Endothelial cell of umbilical vein (primary cell): ENCODE data around the gene THG1L. TPM values are rescaled to one million over a fixed set of nuclear protein-coding genes. Genes with fewer than 3 reads are reported as not detected.

Experiments used
- BruUV-seq: library from RNA; stranded (reverse); fragments of 400-500 nt; replicated peaks from 2 replicates; lab custom pipeline; 2021; lab: Mats Ljungman, UMichigan
- CTCF ChIA-PET: fragments of 300-600, 350-600 bp; sonication (Branson Sonifier 250); formaldehyde crosslinking; loops from one replicate; lab custom pipeline; 2021; ENCODE audit warnings: antibody characterized with exemption, inconsistent platforms; lab: Charles Lee
- POLR2A ChIA-PET: fragments of 300-600, 350-600 bp; sonication (Branson Sonifier 250); formaldehyde crosslinking; loops from one replicate; lab custom pipeline; 2021; ENCODE audit warnings: antibody characterized with exemption, inconsistent platforms; lab: Charles Lee
- DNase-seq: peaks from one replicate; pipeline ENCODE4 v3.0.0-alpha.2; 2011; ENCODE audit warnings: low read depth, low spot score
- FAIRE-seq: peaks from 2 replicates; lab custom pipeline; 2011; peaks lifted over from hg19 to GRCh38; lab: Jason Lieb, UNC
- H2AFZ ChIP-seq: 2 replicates; pipeline ENCODE4 v1.6.0; 2012; ENCODE audit warnings: low read depth, low read length, control low read depth, inconsistent platforms
- H3K27ac ChIP-seq: 2 replicates; pipeline ENCODE4 v1.5.1; 2011; ENCODE audit warnings: low read depth, mild to moderate bottlenecking, control low read depth, low read length, moderate library complexity; ENCODE audit not compliant: insufficient read depth
- H3K27me3 ChIP-seq, 2 experiments: 2 replicates each; pipeline versions ENCODE4 v1.6.0 to v1.6.1; 2011; ENCODE audit warnings: low read length in 2 of 2, mixed read lengths in 1 of 2; ENCODE audit not compliant: control insufficient read depth in 2 of 2, insufficient read depth in 2 of 2
- H3K36me3 ChIP-seq, 2 experiments: 2 replicates in 1 of 2; 3 replicates in 1 of 2; pipeline ENCODE4 v1.5.1; 2011; ENCODE audit warnings: low read length in 2 of 2, mild to moderate bottlenecking in 1 of 2, moderate library complexity in 1 of 2; ENCODE audit not compliant: control insufficient read depth in 2 of 2, insufficient read depth in 2 of 2; ENCODE audit errors: extremely low read depth in 1 of 2
- H3K4me1 ChIP-seq: 3 replicates; pipeline ENCODE4 v1.5.1; 2011; ENCODE audit warnings: mild to moderate bottlenecking, low read length; ENCODE audit not compliant: control insufficient read depth, insufficient read depth; ENCODE audit errors: extremely low read depth
- H3K4me2 ChIP-seq: 2 replicates; pipeline ENCODE4 v1.6.1; 2011; ENCODE audit warnings: low read length, control low read depth, mixed read lengths; ENCODE audit not compliant: insufficient read depth
- H3K4me3 ChIP-seq, 3 experiments: fragments of 200-600 bp in 1 of 3; sonication (generic), shearing (Covaris generic) in 1 of 3; replicated peaks in 1 of 3; 2 replicates each; pipeline ENCODE4 v1.5.1; 2011 to 2016; ENCODE audit warnings: control low read depth in 3 of 3, low read length in 3 of 3, mild to moderate bottlenecking in 2 of 3, inconsistent platforms in 1 of 3, low read depth in 1 of 3, moderate library complexity in 1 of 3; ENCODE audit not compliant: insufficient read depth in 1 of 3
- H3K79me2 ChIP-seq: 2 replicates; pipeline ENCODE4 v1.6.0; 2012; ENCODE audit warnings: low read length, inconsistent platforms; ENCODE audit not compliant: control insufficient read depth, insufficient read depth
- H3K9ac ChIP-seq: replicated peaks from 2 replicates; pipeline ENCODE3; 2011; ENCODE audit warnings: low read length, control low read depth; ENCODE audit not compliant: insufficient read depth; ENCODE audit errors: extremely low read depth
- H3K9me1 ChIP-seq: replicated peaks from 3 replicates; pipeline ENCODE4 v1.6.0; 2011; ENCODE audit warnings: mild to moderate bottlenecking, low read length; ENCODE audit not compliant: control insufficient read depth, insufficient read depth; ENCODE audit errors: extremely low read depth
- H3K9me3 ChIP-seq: replicated peaks from 2 replicates; pipeline ENCODE4 v1.5.1; 2012; ENCODE audit warnings: low read length, inconsistent platforms; ENCODE audit not compliant: control insufficient read depth, insufficient read depth
- H4K20me1 ChIP-seq: replicated peaks from 2 replicates; pipeline ENCODE3; 2011; ENCODE audit warnings: mild to moderate bottlenecking, low read length; ENCODE audit not compliant: control insufficient read depth, insufficient read depth; ENCODE audit errors: extremely low read depth
- CTCF ChIP-seq, 2 donors: IDR thresholded peaks; 1 replicate in 1 of 2; 2 replicates in 1 of 2; pipeline ENCODE4 v1.5.1; 2011; ENCODE audit warnings: low read length in 2 of 2, mild to moderate bottlenecking in 2 of 2, moderate library complexity in 2 of 2, control low read depth in 1 of 2, inconsistent platforms in 1 of 2, low read depth in 1 of 2; ENCODE audit not compliant: insufficient read depth in 1 of 2; ENCODE audit errors: extremely low read depth in 1 of 2
- EZH2 ChIP-seq: IDR thresholded peaks from 2 replicates; pipeline ENCODE4 v1.6.1; 2012; ENCODE audit warnings: borderline replicate concordance, low read depth, mild to moderate bottlenecking, moderate library complexity, low read length, inconsistent platforms; ENCODE audit not compliant: severe bottlenecking
- FOS ChIP-seq: IDR thresholded peaks from 2 replicates; pipeline ENCODE4 v1.6.1; 2011; ENCODE audit warnings: mild to moderate bottlenecking, low read length, moderate library complexity, borderline replicate concordance; ENCODE audit not compliant: insufficient read depth
- GATA2 ChIP-seq: IDR thresholded peaks from 2 replicates; pipeline ENCODE4 v1.7.0; 2011; ENCODE audit warnings: low read depth, mild to moderate bottlenecking, moderate library complexity, mixed read lengths, low read length; ENCODE audit not compliant: insufficient read length, insufficient read depth
- JUN ChIP-seq: IDR thresholded peaks from 2 replicates; pipeline ENCODE4 v1.6.1; 2011; ENCODE audit warnings: borderline replicate concordance, low read depth; ENCODE audit not compliant: insufficient read length, insufficient read depth
- MYC ChIP-seq: IDR thresholded peaks from one replicate; pipeline ENCODE4 v1.6.1; 2011; ENCODE audit warnings: mild to moderate bottlenecking, low read depth, low read length
- POLR2A ChIP-seq: IDR thresholded peaks from 2 replicates; pipeline ENCODE4 v1.6.1; 2012; ENCODE audit warnings: low read depth, mild to moderate bottlenecking, control low read depth, low read length
- POLR2AphosphoS5 ChIP-seq: IDR thresholded peaks from 2 replicates; pipeline ENCODE4 v1.6.1; 2012; ENCODE audit warnings: low read depth, mild to moderate bottlenecking, control low read depth, low read length, moderate library complexity; ENCODE audit not compliant: insufficient read depth
- dilution Hi-C: fragments of 300-500 bp; cut with MboI; formaldehyde crosslinking; loops from one replicate; pipeline ENCODE4 v1.15.0; 2019; ENCODE audit warnings: low sequenced_read_pairs; ENCODE audit not compliant: extremely low pct_ligation_motif_present
- intact Hi-C: fragments of 100-400 bp; cut with micrococcal nuclease; formaldehyde crosslinking; loops from one replicate; pipeline ENCODE4 v1.10.0; 2022
- polyA plus RNA-seq, 4 experiments: library from polyadenylated mRNA; depleted of rRNA in 3 of 4; stranded (reverse) in 3 of 4; unstranded in 1 of 4; fragments of >200 nt; gene quantifications; 2 replicates each; pipeline versions ENCODE4 v1.2.1 to v1.2.3, GENCODE V29; 2011 to 2012; ENCODE audit warnings: missing spikeins in 1 of 4
- total RNA-seq: library from RNA; stranded (reverse); gene quantifications from 2 replicates; pipeline ENCODE4 v1.2.3, GENCODE V29; 2021
- TF ChIP-seq, protein P1 (sequence below): IDR thresholded peaks from 2 replicates; pipeline ENCODE4 v1.6.1; 2011; ENCODE audit not compliant: insufficient read depth, insufficient read length

THG1L gene
- total and polyA plus RNA-seq, 2 donors (not counting 3 experiments of a cell fraction or from before 2014, with no cell fraction given) = 4.4 to 7.6 TPM

- DNase-seq = no peak
- no peak overlapping the region for H2AFZ ChIP-seq
- no peaks in the 10 kb centered on the region for H3K36me3 ChIP-seq
- BruUV-seq = no TSS peak
- H3K4me2 ChIP-seq = no peak overlapping the region
- no peaks in the 10 kb centered on the region for H3K79me2 ChIP-seq
- H3K27ac ChIP-seq = no peak overlapping the region
- no peaks in the 10 kb centered on the region for H3K9me1 ChIP-seq
- no peaks in the 10 kb centered on the region for H3K9me3 ChIP-seq
- CTCF ChIA-PET = interaction anchor here (1.5 kb wide), 1 partner anchor 9 kb away, joined by 4 read pairs; the partner anchor contains the start of gene LSM11
- no peaks in the 10 kb centered on the region for H3K27me3 ChIP-seq
- intact Hi-C loops (loop anchor here (5.0 kb wide), 1 partner anchor 592 kb away; the partner anchor contains the start of gene MED7), dilution Hi-C loops (no loop called here)
- FAIRE-seq = no peak
- no peak overlapping the region for H3K9ac ChIP-seq
- POLR2A ChIA-PET = no interaction called here
- H3K4me3 ChIP-seq = no peak overlapping the region
- H3K4me1 ChIP-seq = no peaks in the 10 kb centered on the region
- TF ChIP-seq POLR2A (no peak), CTCF (IDR thresholded peaks at IDR 0.05; ENCODE audit: extremely low read depth in 1 of 2, insufficient read depth in 1 of 2, low read depth in 1 of 2, low read length in 2 of 2) (no peak), MYC (no peak), GATA2 (no peak)
- H4K20me1 ChIP-seq = no peaks in the 10 kb centered on the region
Observed at GRCh38 chr5:157734436-157734835, 3.2 kb downstream of the THG1L start.

DNA sequence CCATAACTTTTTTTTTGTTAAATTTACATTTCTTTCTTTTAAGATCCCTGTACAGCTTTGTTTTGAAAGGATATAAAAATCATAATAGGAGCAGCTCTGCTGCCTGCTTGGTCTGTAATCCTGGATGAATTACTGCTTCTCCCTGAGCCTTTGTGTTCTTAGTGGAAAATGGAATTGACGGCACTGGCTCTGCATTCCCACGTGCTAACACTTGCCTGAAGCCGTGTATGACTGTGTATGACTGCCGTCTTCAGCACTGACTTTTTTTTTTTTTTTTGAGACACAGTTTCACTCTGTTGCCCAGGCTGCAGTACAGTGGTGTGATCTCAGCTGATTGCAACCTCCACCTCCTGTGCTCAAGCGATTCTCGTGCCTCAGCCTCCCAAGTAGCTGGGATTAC is 4.8 kb downstream of the THG1L start:
- ChIA-PET POLR2A (no interaction called here), CTCF (no interaction called here)
- intact Hi-C loops (no loop called here), dilution Hi-C loops (no loop called here)
- Histone ChIP-seq H3K9me3 (no peaks in the 10 kb centered on the region), H3K27me3 (no peaks in the 10 kb centered on the region), H3K36me3 (no peaks in the 10 kb centered on the region), H3K79me2 (no peaks in the 10 kb centered on the region), H3K4me2 (no peak overlapping the region), H3K9me1 (no peaks in the 10 kb centered on the region), H3K27ac (no peak overlapping the region), H3K9ac (no peak overlapping the region), H3K4me1 (no peaks in the 10 kb centered on the region), H3K4me3 (no peak overlapping the region), H4K20me1 (no peaks in the 10 kb centered on the region), H2AFZ (no peak overlapping the region)
- TF ChIP-seq, protein P1, sequence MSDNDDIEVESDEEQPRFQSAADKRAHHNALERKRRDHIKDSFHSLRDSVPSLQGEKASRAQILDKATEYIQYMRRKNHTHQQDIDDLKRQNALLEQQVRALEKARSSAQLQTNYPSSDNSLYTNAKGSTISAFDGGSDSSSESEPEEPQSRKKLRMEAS = no peak
- TF ChIP-seq GATA2 (no peak), EZH2 (no peak), POLR2AphosphoS5 (no peak), CTCF (IDR thresholded peaks at IDR 0.05; ENCODE audit: extremely low read depth in 1 of 2, insufficient read depth in 1 of 2, low read depth in 1 of 2, low read length in 2 of 2) (no peak), MYC (no peak), FOS (no peak), JUN (no peak), POLR2A (no peak)
- no peak for FAIRE-seq
- no TSS peak for BruUV-seq
- DNase-seq = no peak
